Osteocyte (in vitro differentiated cells): ENCODE data around the gene CCDC13. TPM values are rescaled to one million over a fixed set of nuclear protein-coding genes. Genes with fewer than 3 reads are reported as not detected.
A peak's percentile ranks its signal among the peaks of the same experiment; 100 is the strongest.

Experiments
- DNase-seq: peaks from one replicate; pipeline ENCODE4 v3.0.0; 2021; ENCODE audit warnings: mixed read lengths; ENCODE audit not compliant: unreplicated experiment; ENCODE audit errors: extremely low spot score
- H3K27ac Mint-ChIP-seq: one replicate; pipeline ENCODE4 v1.8.0; 2021; ENCODE audit warnings: mild to moderate bottlenecking, mixed read lengths; ENCODE audit not compliant: unreplicated experiment
- H3K27me3 Mint-ChIP-seq: one replicate; pipeline ENCODE4 v1.8.0; 2021; ENCODE audit warnings: mixed read lengths; ENCODE audit not compliant: unreplicated experiment
- H3K36me3 Mint-ChIP-seq: one replicate; pipeline ENCODE4 v1.8.0; 2021; ENCODE audit warnings: mixed read lengths; ENCODE audit not compliant: unreplicated experiment
- H3K4me1 Mint-ChIP-seq: one replicate; pipeline ENCODE4 v1.8.0; 2021; ENCODE audit warnings: mixed read lengths; ENCODE audit not compliant: unreplicated experiment
- H3K4me3 Mint-ChIP-seq: one replicate; pipeline ENCODE4 v1.8.0; 2021; ENCODE audit warnings: mild to moderate bottlenecking, moderate library complexity, mixed read lengths; ENCODE audit not compliant: unreplicated experiment
- H3K9me3 Mint-ChIP-seq: one replicate; pipeline ENCODE4 v1.8.0; 2021; ENCODE audit warnings: mixed read lengths; ENCODE audit not compliant: unreplicated experiment
- total RNA-seq: library from RNA; stranded (reverse); gene quantifications from 2 replicates; pipeline ENCODE4 v1.2.1, GENCODE V29; 2021
- TF ChIP-seq, protein P1 (sequence below): fragments of 200-600 bp; sonication (generic); IDR thresholded peaks from 2 replicates; pipeline ENCODE4 v1.5.0; 2021; ENCODE audit warnings: antibody characterized with exemption, mild to moderate bottlenecking, moderate library complexity

Gene CCDC13
- total RNA-seq, 1 donor from 2014 or later = 0.30 TPM

DNA sequence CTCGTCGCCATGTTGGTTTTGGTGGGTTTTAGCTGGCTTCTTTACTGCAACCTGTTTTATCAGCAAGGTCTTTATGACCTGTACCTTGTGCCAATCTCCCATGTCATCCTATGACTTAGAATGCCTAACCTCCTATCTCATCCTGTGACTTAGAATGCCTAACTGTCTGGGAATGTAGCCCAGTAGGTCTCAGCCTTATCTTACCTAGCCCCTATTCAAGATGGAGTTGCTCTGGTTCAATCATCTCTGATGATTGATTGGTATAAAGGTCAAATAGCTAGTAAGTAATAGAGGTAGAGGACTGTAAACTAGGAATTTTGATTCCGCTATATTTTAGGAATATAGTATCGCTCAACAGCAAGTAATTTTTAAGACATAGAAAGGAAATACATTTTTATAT, 34.9 kb upstream of the CCDC13 start:
- H3K36me3 Mint-ChIP-seq = no peaks in the 10 kb centered on the region
- H3K9me3 Mint-ChIP-seq = no peaks in the 10 kb centered on the region
- no peak overlapping the region for H3K4me3 Mint-ChIP-seq
- TF ChIP-seq, protein P1, sequence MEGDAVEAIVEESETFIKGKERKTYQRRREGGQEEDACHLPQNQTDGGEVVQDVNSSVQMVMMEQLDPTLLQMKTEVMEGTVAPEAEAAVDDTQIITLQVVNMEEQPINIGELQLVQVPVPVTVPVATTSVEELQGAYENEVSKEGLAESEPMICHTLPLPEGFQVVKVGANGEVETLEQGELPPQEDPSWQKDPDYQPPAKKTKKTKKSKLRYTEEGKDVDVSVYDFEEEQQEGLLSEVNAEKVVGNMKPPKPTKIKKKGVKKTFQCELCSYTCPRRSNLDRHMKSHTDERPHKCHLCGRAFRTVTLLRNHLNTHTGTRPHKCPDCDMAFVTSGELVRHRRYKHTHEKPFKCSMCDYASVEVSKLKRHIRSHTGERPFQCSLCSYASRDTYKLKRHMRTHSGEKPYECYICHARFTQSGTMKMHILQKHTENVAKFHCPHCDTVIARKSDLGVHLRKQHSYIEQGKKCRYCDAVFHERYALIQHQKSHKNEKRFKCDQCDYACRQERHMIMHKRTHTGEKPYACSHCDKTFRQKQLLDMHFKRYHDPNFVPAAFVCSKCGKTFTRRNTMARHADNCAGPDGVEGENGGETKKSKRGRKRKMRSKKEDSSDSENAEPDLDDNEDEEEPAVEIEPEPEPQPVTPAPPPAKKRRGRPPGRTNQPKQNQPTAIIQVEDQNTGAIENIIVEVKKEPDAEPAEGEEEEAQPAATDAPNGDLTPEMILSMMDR = no peak
- peaks cover 54% of the 10 kb centered on the region for H3K27me3 Mint-ChIP-seq
- no peak overlapping the region for H3K27ac Mint-ChIP-seq
- no peak for DNase-seq
- H3K4me1 Mint-ChIP-seq = peaks cover 12% of the 10 kb centered on the region

DNA sequence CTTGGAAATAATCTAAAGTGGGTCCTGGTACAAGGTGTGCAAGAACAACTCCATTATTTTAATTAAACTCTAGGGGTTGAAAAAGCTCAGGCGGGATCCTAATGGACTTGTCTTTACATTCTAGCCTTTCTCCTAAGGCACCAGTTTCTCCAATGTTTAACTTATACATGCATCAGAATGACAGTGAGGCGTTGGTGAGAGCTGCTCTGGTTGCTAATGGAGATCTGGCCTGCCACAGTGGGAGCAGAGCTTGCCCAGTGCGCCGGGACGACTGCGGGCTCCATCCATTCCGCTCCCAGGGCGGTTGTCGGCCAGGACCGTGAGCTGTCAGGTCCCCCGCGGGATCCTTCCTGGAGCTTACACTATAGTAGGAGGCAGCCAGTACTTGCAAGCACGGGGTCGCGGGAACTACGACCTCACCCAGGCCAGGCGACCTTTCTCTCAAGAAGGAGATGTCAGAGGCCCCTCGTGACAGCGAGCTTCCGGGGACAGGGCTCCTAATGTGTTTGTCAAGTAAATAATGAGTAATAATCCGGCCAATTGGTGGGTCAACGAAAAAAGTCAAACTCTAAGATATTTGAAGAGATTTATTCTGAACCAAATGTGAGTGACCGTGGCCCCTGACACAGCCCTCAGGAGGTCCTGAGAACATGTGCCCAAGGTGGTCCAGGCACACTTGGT, 32.2 kb upstream of the CCDC13 start:
- no peak for DNase-seq
- Mint-ChIP-seq H3K4me3 (peak overlapping the region; percentile 99), H3K9me3 (no peaks in the 10 kb centered on the region), H3K4me1 (peaks cover 31% of the 10 kb centered on the region), H3K27me3 (peaks cover 41% of the 10 kb centered on the region), H3K27ac (no peak overlapping the region), H3K36me3 (peaks cover 2% of the 10 kb centered on the region)
- TF ChIP-seq, protein P1 = no peak

DNA sequence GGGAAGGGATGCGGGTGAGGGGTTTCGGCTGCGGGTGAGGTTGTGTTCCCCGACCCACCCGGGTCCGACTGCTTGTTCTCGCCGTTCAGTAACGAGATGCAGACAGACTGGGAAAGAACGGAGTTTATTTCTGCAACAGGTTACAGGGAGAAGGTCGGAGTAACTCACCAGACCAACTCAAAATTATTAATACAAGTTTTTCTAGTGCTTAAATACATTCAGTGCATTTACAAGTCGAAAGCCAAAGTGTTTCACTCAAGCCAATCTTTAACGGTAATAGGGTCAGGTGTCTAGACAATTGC, 31.7 kb upstream of the CCDC13 start:
- Mint-ChIP-seq H3K27me3 (peaks cover 39% of the 10 kb centered on the region), H3K4me3 (peak overlapping the region; percentile 99), H3K27ac (peak overlapping the region; percentile 99), H3K9me3 (no peaks in the 10 kb centered on the region), H3K4me1 (peaks cover 31% of the 10 kb centered on the region), H3K36me3 (peaks cover 2% of the 10 kb centered on the region)
- TF ChIP-seq, protein P1 = no peak
- no peak for DNase-seq

DNA sequence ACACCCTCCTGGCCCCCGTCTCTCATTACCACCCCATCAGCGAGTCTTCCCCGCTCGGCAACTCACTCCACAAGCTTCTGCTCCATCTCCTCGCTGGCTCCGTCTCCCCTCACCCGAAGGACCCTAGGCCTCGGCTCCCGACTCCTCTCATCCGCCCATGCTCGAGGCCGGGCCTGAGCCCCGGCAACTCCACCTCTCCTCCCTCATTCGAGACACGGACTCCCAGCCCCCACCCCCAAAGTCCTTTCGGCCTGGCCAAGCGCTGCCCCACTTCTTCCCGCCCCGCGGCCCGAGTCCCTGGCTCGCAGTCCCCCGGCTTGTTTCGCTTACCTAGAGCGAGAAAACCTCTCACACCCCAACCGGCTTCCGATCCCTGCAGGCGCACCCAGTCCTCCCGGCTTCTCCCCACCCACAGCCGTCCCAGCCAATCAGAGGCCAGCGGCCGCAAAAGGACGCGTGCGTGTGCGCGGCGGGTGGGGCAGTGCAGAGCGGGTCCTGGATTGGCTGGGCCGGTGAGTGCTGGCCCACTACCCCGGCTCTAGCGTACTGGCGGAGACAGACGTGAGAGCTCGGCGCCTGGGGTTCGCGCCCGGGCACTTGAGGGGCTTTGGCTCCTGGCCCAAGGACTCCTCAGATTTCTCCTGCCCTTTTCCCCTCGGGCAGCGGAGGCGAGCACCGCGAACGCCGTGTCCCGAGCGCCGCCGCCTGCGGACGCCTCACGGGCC, 31.2 kb upstream of the CCDC13 start, which contains the start of gene HIGD1A:
TSS of gene HIGD1A (minus strand) at position 385 of the 725 bp plus-strand sequence. CDS start 10,237 bp downstream, outside the sequence.
- peak within 1 kb of the TSS; percentile 99 for H3K27ac Mint-ChIP-seq
- DNase-seq = peak; percentile 97
- H3K27me3 Mint-ChIP-seq = peaks cover 34% of the 10 kb centered on the region
- H3K9me3 Mint-ChIP-seq = no peaks in the 10 kb centered on the region
- peak within 1 kb of the TSS; percentile 99 for H3K4me3 Mint-ChIP-seq
- peaks cover 2% of the 10 kb centered on the region for H3K36me3 Mint-ChIP-seq
- TF ChIP-seq, protein P1 = no peak
- peaks cover 31% of the 10 kb centered on the region for H3K4me1 Mint-ChIP-seq

DNA sequence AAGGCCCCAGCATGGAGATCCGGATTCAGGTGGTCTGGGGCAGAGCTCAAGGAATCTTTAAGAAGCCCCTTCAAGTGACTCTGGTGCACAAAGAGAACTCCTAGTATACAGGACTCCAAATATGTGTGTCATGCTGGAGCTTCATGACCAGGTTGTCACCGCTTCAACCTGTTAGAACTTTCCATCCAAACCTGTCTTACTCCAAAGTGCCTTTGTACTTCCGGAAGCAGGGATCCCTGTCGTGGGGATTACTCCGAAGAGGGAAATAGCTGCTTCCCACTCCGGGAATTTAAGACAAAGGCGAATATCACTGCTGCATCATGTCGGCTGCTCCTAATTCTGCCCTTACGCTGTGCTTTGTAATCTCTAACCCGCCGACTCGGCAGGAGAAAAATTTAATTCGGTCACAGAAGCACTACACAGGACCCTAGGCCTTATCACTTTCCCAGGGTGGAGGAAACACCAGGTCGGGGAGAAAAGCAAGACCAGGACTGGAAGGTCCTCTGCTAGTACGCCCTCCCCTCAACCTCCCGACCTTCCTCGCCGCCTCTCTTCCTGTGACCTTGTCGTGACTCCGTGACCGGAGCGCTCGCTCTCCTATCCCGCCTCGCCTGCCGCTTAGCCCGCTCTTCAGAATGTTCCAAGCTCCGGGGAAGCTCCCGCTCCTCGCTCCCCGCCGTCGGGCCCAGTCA, 30.5 kb upstream of the CCDC13 start:
- Mint-ChIP-seq H3K4me1 (peaks cover 31% of the 10 kb centered on the region), H3K9me3 (no peaks in the 10 kb centered on the region), H3K4me3 (peak overlapping the region; percentile 99), H3K27me3 (peaks cover 29% of the 10 kb centered on the region), H3K27ac (peak overlapping the region; percentile 99), H3K36me3 (peaks cover 2% of the 10 kb centered on the region)
- TF ChIP-seq, protein P1 = no peak
- DNase-seq = no peak
